GM21526 (cell line): ENCODE results near the gene ZNF70.
A peak's percentile ranks its signal among the peaks of the same experiment; 100 is the strongest.

ENCODE experiments used
- ATAC-seq: cut with Tn5 transposase; IDR thresholded peaks from one replicate; pipeline ENCODE4 v1.9.1; 2021; ENCODE audit warnings: moderate library complexity; ENCODE audit not compliant: unreplicated experiment, low FRiP score

ZNF70 gene

DNA sequence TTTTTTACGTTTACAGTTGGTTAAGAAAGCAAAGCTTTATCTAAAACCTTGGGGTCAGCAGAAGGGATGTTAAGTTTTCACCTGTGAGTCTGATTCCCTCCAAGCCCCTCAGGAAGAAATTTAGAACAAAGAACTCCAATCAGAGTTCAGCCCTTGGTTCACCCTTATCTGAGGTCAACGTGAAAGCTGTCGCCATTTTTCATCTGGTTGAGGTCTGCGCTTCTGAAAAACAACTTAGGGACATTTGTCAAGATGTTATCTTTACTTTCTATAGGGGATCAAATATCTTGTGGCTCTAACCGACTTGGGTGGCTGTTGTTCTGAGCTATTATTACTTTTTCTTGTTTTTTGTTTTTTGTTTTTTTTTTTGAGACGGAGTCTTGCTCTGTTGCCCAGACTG is 30.1 kb downstream of the ZNF70 start:
- ATAC-seq, result no peak

GRCh38 chr22:23718371-23719165 is 32.3 kb downstream of the ZNF70 start:
- ATAC-seq, result no peak

DNA sequence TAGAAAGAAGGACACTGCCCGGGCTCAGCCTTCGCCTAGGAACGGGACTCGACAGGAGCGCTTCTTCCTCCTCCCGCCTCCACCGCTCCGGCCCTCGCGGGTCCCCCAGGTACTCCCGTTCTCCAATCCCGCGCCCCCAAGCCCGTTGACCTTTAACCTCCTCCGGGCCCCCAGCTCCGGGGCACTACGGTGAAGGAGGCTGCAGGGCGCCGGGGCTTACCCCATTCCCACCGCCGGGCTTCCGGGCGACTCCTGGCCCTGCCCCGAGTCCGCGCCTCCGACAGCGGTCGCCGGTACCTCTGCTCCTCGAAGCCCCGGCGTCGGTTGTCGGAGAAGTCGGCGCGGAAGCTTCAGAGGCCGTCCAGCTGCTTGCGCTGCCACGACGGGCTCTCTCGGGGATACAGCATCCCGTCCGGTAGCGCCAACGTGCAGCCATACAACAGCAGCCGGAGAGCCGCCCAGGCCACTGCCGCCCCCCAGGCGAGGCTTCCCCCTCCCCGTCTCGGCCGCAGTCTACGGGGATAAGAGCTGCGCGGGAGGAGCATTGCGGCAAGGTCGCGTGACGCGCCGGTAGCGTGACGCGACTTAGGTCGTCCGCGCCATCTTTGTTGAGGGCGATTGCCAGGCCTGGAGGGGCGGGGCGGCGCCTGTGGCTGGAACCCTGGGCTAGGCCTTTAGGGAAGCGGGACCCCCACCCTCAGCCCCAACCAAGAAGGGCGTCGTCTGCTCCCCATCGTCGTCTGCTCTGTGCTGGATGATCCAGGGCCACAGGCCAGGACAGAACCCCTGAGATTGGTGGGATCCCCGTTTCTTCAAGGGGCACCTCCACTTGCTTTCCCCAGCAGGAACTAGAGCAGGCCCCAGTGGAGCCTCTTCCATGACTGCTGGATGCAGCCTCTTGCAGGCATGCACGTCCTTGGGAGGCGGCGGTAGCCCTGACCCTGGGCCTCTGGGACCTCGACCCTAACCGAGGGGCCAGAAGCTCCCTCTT is 33.8 kb downstream of the ZNF70 start:
- ATAC-seq, result peak; percentile 87

DNA sequence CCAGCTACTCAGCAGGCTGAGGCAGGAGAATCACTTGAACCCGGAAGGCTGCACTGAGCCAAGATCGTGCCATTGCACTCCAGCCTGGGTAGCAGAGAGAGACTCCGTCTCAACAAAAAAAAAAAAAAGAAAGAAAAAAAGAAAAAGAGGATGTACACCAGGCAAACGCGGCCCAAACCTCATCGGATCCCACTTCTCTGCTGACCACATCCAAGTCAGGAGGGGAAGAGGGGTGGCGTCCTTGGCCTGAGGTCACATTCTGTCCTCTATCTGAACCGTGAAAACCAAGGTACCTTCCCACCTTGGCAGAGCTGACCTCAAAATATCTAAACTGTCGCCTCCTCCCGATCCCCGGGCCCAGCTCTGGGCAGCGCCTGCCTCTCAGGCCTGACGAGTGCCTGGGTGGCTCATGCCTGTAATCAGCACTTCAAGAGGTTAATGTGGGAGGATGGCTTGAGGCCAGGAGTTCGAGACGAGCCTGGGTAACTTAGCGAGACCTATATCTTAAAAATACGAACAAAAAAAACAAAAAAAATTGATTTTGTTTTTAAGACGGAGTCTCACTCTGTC is 35.0 kb downstream of the ZNF70 start:
- ATAC-seq, result no peak

DNA sequence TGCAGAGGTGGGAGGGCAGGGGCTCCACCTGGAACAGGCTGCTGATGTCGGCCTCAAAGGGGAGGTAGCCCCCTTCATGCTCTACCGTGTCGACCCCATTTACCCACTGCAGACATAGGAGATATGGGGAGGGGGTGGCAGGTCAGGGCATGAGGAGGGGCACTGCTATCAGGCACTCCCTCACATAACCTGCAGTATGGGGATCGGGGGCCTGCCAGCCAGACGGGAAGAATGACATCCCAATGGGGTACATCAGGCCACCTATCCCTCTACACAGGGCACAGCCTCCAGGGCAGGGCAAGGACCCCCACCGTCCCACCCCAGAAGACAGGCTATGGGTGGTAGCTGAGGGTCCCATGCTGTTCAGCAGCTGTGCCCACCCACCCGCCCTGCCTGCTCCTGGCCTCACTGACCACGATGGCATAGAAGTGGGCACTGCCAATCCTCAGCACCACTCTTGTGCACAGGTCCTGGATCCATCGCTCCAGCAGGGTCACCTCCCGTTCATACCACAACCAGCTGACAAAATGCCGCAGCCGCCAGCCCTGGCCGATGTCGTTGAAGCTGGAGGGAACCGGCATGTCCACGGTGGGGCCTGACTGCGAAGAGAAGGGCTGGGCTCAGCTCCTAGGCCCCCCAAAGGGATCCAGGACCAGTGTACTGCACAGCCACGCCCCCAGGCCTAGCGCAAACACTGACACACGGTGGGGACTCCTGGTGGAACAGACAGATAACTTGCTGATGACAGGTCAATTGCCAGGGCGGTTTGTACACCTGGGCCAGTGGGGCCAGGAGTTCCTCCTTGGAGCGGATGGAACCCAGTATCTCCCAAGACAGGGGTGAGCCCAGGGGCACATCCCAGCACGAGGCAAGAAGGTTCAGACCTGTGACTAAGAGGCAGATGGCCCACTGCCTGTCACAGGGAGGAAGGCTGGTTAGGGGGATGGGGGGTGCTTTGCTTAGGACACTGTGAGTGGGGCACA is 36.0 kb downstream of the ZNF70 start:
- ATAC-seq, result no peak

DNA sequence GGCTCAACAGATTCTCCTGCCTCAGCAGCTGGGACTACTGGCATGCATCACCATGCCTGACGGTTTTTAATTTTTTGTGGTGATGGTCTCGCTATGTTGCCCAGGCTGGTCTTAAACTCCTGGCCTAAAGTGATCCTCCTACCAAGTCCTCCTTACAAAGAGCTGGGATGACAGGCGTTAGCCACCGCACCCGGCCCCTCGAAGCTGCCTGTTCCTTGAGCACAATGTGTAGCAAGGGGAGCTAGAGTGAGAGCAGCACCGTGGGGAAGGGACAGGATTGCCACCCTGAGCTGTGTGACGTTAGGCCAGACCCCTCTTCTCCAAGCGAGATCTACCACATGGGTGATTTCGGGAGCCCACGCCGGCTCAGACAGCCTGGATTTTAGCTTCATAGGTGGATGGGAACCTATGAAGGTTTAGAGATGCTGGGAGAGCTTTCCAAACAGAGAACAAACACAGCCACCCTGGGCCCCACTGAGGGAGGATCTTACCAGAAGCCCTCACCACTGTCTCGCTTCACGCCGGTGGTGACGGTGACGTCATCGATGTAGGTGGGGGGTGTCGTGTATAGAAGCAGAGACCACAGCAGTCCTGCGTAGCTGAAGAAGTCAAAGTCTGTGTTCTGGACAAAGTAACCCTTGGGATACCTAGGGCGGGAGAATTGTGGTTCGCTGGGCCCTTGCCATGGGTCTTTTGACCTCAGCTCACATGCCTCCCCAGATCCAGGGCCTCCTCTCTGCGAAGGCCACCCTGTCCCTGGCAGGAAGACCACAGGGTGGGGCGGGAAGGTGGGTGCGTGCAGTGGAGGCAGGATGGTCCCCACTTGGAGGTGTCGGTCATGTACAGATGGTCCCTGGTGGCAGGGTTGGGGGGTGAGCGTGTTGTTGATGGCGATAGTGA is 37.0 kb downstream of the ZNF70 start:
- no peak for ATAC-seq

GRCh38 chr22:23712256-23712655 is 38.7 kb downstream of the ZNF70 start:
- no peak for ATAC-seq

DNA sequence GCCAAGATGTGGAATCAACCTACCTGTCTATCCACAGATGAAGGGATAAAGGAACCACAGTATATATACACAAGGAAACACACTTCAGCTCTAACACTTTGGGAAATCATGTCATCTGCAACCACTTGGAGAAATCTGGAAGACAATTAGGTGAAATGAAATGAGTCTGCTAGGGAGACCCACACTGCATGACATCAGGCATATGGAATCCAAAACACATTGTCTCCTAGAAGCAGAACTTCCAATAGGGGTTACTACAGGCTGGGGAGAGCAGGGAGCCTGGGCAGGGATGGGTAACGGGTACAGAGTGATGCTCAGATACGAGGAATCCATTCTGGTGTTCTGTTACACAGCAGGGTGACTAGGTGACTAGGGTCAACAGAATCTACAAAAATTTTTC is 41.8 kb downstream of the ZNF70 start:
- no peak for ATAC-seq

DNA sequence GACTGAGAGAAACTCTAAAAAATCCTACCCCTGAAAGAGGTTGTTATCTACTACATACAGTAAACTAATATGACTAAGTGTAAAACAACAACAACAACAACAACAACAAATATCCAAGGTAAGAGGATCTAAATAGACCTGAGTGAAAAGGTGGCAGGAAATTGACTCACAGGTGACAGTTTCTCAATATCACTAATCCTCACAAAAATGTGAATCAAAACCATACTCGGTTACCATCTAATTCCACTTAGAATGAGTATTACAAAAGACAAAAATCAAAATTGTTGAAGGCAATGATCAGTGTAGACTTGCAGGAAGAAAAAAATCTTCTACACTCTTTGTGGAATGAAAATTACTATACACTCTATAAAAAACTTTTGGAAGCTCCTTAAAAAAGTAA is 42.6 kb downstream of the ZNF70 start:
- ATAC-seq, result no peak

DNA sequence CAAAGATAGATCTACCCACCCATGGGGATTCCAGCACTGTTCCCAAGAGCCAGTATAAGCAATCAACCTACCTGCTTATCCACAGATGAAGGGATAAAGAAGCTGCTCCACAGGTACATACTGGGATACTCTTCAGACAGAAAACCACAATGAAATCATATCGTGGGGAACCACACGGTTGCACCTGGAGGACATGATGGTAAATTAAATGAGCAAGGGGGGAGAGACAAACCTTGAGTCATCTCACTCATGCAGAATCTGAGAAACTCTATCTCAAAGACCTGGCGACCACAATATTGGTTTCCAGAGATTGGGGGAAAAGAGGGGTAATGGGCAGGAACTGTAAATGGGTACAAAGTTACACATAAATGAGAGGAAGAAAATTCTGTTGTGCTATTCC is 45.6 kb downstream of the ZNF70 start:
- ATAC-seq, result no peak

- no peak for ATAC-seq
Observed at GRCh38 chr22:23704829-23705228, 46.1 kb downstream of the ZNF70 start.

GRCh38 chr22:23704062-23704461 is 46.9 kb downstream of the ZNF70 start:
- ATAC-seq, result no peak

DNA sequence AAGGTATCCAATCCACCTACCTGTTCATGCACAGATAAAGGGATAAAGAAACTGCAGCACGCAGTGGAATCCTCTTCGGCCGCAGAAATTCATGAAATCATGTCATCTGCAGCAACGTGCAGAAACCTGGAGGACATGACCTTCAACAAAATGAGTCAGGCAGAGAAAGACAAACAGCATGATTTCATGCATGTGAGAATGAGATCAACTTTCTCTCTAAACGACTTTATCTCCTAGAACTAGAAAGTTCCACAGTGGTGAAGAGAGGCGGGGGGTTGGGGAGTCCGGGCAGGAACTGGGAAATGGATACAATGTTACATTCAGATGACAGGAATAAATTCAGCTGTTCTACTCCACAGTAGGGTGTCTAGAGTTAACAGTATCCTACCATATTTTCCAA is 50.2 kb downstream of the ZNF70 start:
- no peak for ATAC-seq

DNA sequence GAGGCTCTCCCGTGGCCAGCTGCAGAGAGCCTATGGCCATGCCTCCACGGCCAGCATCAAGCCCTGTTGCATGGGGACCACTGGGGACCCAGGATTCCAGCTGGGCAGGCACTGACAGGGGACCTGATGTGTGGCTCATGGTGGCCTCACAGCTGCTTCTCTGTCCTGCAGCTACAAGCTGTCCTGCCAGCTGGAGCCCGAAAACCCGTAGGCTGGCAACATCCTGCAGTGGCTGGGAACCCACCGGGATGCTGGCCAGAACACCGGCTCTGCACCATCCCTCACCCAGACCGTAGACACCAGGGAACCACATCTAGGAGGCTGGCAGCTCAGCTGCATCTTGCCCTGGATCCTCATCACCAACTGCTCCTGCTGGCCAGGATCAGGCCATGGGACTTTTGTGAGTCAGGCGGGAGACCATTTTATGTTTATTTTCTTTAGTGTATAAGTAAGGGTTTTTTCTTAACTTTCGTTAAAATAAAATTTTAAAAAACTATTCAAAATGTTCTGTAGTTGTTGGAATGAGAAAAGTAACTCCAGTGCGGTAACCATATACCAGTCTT is 52.2 kb downstream of the ZNF70 start:
- no peak for ATAC-seq

DNA sequence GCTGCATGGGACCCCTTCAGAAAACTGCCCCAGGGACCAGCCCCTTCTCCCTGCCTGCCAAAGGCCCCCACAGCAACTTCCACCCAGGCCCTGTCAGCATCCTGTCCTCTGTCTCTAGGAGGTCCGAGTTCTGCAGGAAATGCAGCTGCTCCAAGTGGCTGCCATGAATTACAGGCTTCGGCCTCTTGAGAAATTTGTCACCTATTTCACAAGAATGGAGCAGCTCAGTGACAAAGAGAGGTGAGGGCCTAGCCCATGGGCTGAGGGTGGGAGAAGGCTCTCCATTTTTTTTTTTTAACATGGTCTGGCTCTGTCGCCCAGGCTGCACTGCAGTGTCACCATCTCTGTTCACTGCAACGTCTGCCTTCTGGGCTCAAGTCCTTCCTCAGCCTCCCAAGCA is 52.8 kb downstream of the ZNF70 start:
- no peak for ATAC-seq

DNA sequence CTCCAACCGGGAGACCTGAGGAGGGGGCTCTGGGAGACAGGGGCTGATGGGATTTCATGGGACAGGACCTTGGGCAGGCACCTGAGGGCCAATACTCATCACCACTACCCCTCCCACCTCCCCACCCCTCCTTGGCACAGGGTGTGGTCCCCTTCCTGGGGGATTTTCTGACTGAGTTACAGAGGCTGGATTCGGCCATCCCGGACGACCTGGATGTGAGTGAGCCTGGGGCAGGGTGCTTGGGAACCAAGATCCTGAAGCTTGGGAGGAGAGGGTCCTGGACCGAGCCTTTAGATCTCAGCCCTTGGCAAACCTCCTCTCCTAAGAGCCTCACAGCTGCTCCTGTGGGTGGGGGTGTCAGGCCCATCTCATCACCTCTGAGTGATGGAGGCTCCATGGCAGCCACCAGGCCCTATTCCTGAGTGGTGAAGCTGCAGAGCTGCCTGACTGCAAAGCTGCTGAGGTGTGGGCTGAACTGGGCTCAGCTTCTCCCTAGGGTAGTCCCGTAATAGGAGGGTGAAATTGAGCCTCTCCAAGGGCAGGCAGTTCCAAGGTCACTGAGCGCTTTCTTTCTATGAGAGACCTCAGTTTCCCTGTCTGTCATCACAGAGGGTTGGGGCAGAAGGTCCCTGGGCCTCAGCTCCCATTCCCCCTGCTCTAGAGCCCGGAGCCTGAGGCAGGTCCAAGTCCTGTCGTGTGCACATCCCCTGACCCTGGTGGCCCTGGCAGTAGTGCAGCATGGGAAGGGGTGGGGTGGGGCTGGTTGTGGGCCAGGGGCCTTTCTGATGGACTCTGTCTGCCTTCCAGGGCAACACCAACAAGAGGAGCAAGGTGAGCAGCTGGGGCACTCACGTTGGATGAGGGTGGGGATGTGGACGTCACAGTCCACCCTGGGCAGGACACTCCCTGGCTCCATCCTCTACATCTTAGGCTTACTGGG is 53.6 kb downstream of the ZNF70 start:
- ATAC-seq, result no peak

DNA sequence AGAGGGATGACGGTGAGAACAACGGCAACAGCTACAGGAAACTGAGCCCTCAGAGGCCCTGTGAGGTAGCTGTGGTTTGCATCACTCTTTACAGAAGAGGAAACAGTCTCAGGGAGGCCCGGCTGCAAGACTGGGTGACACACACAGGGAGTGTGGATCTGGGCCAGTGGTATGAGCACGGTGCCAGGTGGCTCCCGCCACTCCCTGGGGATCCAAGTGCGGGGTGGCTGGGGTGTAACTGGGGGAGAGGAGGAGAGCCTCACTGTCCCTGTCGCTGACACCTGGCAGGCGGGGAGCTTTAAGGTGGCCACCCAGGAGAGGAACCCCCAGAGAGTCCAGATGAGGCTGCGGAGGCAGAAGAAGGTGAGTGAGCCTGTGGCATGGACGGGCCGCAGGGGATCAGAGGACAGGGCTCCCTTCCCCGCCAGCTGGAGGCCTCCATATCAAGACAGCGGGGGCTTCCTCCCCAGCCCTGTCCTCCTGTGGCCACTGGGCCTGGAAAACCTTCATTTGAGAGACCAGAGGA is 54.5 kb downstream of the ZNF70 start:
- ATAC-seq, result peak; percentile 73
